ENCODE measurements around the gene ZDHHC5.
A peak's percentile ranks its signal among the peaks of the same experiment; 100 is the strongest.

ZDHHC5 gene

GRCh38 chr11:57667736-57668433 lies at the start of gene ZDHHC5:
Gene ZDHHC5, plus strand, starts transcription at chr11:57668114. Its CDS starts 4,977 bp downstream, at chr11:57673091.
- TF ChIP-seq CTCF (IDR thresholded peaks at IDR 0.05) (peak; percentile 56), ZFX (IDR thresholded peaks at IDR 0.05; ENCODE audit: borderline replicate concordance) (no peak)
- peak within 1 kb of the TSS; percentile 98 for H3K27ac ChIP-seq

- no peak for TF ChIP-seq CTCF (IDR thresholded peaks at IDR 0.05)
- TF ChIP-seq ZFX (IDR thresholded peaks at IDR 0.05; ENCODE audit: borderline replicate concordance), result no peak
- H3K27ac ChIP-seq, result no peak overlapping the region
Observed at GRCh38 chr11:57618438-57618837, 49.5 kb upstream of the ZDHHC5 start.

GRCh38 chr11:57619331-57619730 lies 48.6 kb upstream of the ZDHHC5 start:
- H3K27ac ChIP-seq, result no peak overlapping the region
- TF ChIP-seq ZFX (IDR thresholded peaks at IDR 0.05; ENCODE audit: borderline replicate concordance), result no peak
- peak; percentile 18; the same call in 1 of the 2 replicates for TF ChIP-seq CTCF (IDR thresholded peaks at IDR 0.05)

- H3K27ac ChIP-seq, result no peak overlapping the region
- TF ChIP-seq ZFX (IDR thresholded peaks at IDR 0.05; ENCODE audit: borderline replicate concordance) (no peak), CTCF (IDR thresholded peaks at IDR 0.05) (no peak)
Observed at GRCh38 chr11:57620467-57620866, 47.4 kb upstream of the ZDHHC5 start.

- TF ChIP-seq CTCF (IDR thresholded peaks at IDR 0.05) (no peak), ZFX (IDR thresholded peaks at IDR 0.05; ENCODE audit: borderline replicate concordance) (no peak)
- no peak overlapping the region for H3K27ac ChIP-seq
Observed at GRCh38 chr11:57622263-57622662, 45.7 kb upstream of the ZDHHC5 start.

- H3K27ac ChIP-seq, result no peak overlapping the region
- TF ChIP-seq CTCF (IDR thresholded peaks at IDR 0.05) (no peak), ZFX (IDR thresholded peaks at IDR 0.05; ENCODE audit: borderline replicate concordance) (no peak)
Observed at GRCh38 chr11:57624864-57625263, 43.0 kb upstream of the ZDHHC5 start.

- no peak for TF ChIP-seq ZFX (IDR thresholded peaks at IDR 0.05; ENCODE audit: borderline replicate concordance)
- TF ChIP-seq CTCF (IDR thresholded peaks at IDR 0.05), result no peak
- no peak overlapping the region for H3K27ac ChIP-seq
Observed at GRCh38 chr11:57626895-57627294, 41.0 kb upstream of the ZDHHC5 start.
